Gastroesophageal sphincter (tissue), 3 donors: ENCODE results near the gene F10.

Source experiments
- CTCF ChIP-seq, 4 experiments: fragments of 200-600 bp in 2 of 4; fragments of 450-650 bp in 2 of 4; sonication (generic) in 1 of 4; IDR thresholded peaks; one replicate each; pipeline ENCODE4 v1.5.1; 2017 to 2019; ENCODE audit warnings: antibody characterized with exemption in 4 of 4, mild to moderate bottlenecking in 2 of 4, moderate library complexity in 2 of 4
- POLR2A ChIP-seq, 2 donors: fragments of 450-650 bp; IDR thresholded peaks; one replicate each; pipeline ENCODE4 v1.6.1; 2017; ENCODE audit warnings: antibody characterized with exemption in 2 of 2, mild to moderate bottlenecking in 2 of 2, moderate library complexity in 1 of 2

DNA sequence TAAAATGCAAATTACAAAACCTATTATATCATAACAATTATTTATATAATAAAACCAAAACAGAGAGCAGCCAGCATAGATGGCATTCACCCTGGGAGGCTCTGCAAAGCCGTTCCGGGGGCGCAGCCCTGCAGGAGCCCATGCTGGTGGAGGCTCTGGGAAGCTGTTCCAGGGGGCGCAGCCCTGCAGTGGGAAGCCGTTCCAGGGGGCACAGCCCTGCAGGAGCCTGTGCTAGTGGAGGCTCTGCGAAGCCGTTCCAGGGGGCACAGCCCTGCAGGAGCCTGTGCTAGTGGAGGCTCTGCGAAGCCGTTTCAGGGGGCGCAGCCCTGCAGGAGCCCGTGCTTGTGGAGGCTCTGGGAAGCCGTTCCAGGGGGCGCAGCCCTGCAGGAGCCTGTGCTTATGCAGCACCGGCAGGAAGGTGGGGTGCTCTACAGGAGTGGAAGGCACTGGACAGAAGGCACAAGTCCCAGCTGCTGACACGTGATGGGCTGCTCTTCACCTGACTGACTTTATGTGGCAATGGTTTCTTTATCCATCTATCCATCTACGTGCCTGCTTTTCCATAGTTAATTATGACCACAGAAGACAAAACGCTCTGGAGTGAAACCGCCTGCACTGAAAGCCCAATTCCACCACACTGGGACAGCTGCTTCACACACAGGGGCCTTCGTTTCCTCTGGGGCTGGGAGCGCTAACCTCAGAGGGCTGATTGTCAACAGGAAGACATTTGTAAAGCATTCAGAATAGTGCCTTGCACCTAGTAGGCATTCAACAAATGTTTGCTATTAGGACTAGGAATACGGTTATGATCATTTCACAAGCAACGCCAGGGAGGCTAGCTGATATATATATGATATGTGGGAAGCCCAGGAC lies 62.2 kb downstream of the F10 start:
- TF ChIP-seq CTCF (IDR thresholded peaks at IDR 0.05) (no peak), POLR2A (IDR thresholded peaks at IDR 0.05) (no peak)
